OCI-LY7 (cell line): ENCODE results near the gene RNF145. TPM values are rescaled to one million over a fixed set of nuclear protein-coding genes. Genes with fewer than 3 reads are reported as not detected.

Experiments
- BruUV-seq: library from RNA; stranded (reverse); fragments of 400-500 nt; replicated peaks from 2 replicates; lab custom pipeline; 2021; lab: Mats Ljungman, UMichigan
- CTCF ChIA-PET: fragments of 300-600 bp; sonication (Branson Sonifier 250); formaldehyde crosslinking; loops from one replicate; lab custom pipeline; 2022; ENCODE audit warnings: antibody characterized with exemption; ENCODE audit not compliant: unreplicated experiment; lab: Charles Lee
- POLR2A ChIA-PET: fragments of 300-600 bp; sonication (Branson Sonifier 250); formaldehyde crosslinking; loops from one replicate; lab custom pipeline; 2022; ENCODE audit warnings: antibody characterized with exemption; lab: Charles Lee
- DNase-seq: peaks from one replicate; pipeline ENCODE4 v3.0.0-alpha.2; 2015; ENCODE audit warnings: low spot score
- H2AFZ ChIP-seq: fragments of 200-600 bp; sonication (generic), shearing (Covaris generic); 2 replicates; pipeline ENCODE4 v1.6.1; 2014; ENCODE audit warnings: mild to moderate bottlenecking, antibody characterized with exemption, low read length, moderate library complexity
- H3K27ac ChIP-seq: fragments of 200-600 bp; sonication (generic); 2 replicates; pipeline ENCODE4 v1.5.1; 2014; ENCODE audit warnings: mixed run types, low read depth, mild to moderate bottlenecking, moderate library complexity, low read length, inconsistent platforms; ENCODE audit not compliant: poor library complexity, severe bottlenecking
- H3K36me3 ChIP-seq: fragments of 200-600 bp; sonication (generic); 2 replicates; pipeline ENCODE4 v1.6.1; 2014; ENCODE audit warnings: mild to moderate bottlenecking, antibody characterized with exemption, low read length, moderate library complexity, mixed read lengths; ENCODE audit not compliant: insufficient read depth
- H3K4me1 ChIP-seq: fragments of 200-600 bp; sonication (generic); 2 replicates; pipeline ENCODE4 v1.5.1; 2014; ENCODE audit warnings: mild to moderate bottlenecking, low read length; ENCODE audit not compliant: insufficient read depth, poor library complexity, severe bottlenecking
- H3K4me2 ChIP-seq: fragments of 200-600 bp; sonication (generic); 2 replicates; pipeline ENCODE4 v1.6.1; 2014; ENCODE audit warnings: mild to moderate bottlenecking, low read length
- H3K4me3 ChIP-seq: fragments of 200-600 bp; sonication (generic); 2 replicates; pipeline ENCODE4 v1.5.1; 2014; ENCODE audit warnings: mild to moderate bottlenecking, low read depth, low read length; ENCODE audit not compliant: poor library complexity, severe bottlenecking
- H3K79me2 ChIP-seq: fragments of 200-600 bp; sonication (generic); 2 replicates; pipeline ENCODE4 v1.6.1; 2016; ENCODE audit warnings: low read depth, mild to moderate bottlenecking, low read length, moderate library complexity, mixed read lengths; ENCODE audit not compliant: insufficient read depth
- H3K9me2 ChIP-seq: fragments of 200-600 bp; sonication (generic); 2 replicates; pipeline ENCODE4 v1.6.1; 2016; ENCODE audit warnings: mild to moderate bottlenecking, low read length, mixed read lengths; ENCODE audit not compliant: insufficient read depth
- H3K9me3 ChIP-seq: fragments of 200-600 bp; sonication (generic); 2 replicates; pipeline ENCODE4 v1.6.1; 2014; ENCODE audit warnings: mild to moderate bottlenecking, mixed run types, low read length, mixed read lengths
- H4K20me1 ChIP-seq: fragments of 200-600 bp; sonication (generic); 2 replicates; pipeline ENCODE4 v1.6.1; 2014; ENCODE audit warnings: mild to moderate bottlenecking, antibody characterized with exemption, low read length, moderate library complexity, mixed read lengths; ENCODE audit not compliant: insufficient read depth
- EZH2phosphoT487 ChIP-seq: fragments of 200-600 bp; sonication (generic); IDR thresholded peaks from 2 replicates; pipeline ENCODE4 v1.6.1; 2018; ENCODE audit warnings: low read depth, borderline replicate concordance, mild to moderate bottlenecking, mixed run types, antibody characterized with exemption, low read length, moderate library complexity, mixed read lengths
- intact Hi-C: fragments of 100-400 bp; cut with micrococcal nuclease; formaldehyde crosslinking; loops from one replicate; pipeline ENCODE4 v1.10.0; 2022; ENCODE audit not compliant: unreplicated experiment
- total RNA-seq, 2 experiments: library from RNA; depleted of rRNA in 1 of 2; stranded (reverse); fragments of >200 nt in 1 of 2; shearing (Covaris generic) in 1 of 2; gene quantifications; 2 replicates each; pipeline ENCODE4 v1.2.3, GENCODE V29; 2014 to 2022
- TF ChIP-seq, protein P1 (sequence below): fragments of 200-600 bp; sonication (generic); conservative IDR thresholded peaks from 2 replicates; pipeline ENCODE4 v1.5.1; 2014; ENCODE audit warnings: mild to moderate bottlenecking, antibody characterized with exemption, low read length, moderate library complexity, mixed read lengths

Gene RNF145
- total RNA-seq, 2 experiments from 2014 or later = 18.6 to 34.9 TPM

DNA sequence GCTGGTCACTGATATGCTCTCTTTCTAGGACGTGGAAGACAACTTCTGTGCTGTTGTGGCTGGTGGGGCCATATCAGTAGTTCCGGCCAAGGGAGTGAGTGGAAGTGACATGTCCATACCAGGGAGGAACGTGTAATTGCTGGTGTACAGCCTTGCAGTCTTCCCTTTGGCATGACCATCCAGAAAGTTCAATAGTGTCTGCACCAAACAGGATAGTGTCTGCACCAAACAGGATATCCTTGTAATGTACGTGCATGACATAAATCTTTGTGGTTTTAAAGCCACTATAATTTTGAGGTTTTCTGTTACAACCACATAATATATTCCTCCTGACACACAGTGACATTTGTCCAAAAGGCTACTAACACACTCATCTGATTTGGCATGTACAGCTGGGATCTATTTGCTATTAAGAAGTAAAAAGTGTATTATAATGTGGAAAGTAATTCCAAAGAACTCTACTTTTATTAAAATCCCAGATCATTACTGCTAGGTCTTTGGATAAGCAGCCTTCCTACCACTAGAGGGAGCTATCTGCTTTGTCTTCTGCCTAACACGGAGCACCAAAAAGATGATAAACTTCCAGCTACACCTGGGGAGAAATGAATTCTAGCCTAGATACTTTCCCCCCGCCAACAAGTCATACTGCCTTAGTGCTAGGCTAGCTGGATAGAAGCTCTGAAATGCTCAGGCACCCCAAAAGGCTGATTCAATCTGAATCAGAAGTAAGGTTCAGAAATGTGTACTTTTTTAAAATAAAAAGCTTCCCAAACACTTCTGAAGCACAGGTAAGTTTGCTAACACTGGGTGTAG lies 52.7 kb downstream of the RNF145 start:
- ChIA-PET POLR2A (interaction anchor here (1.0 to 1.3 kb wide), 3 partner anchors 42 to 123 kb away, joined by 3 to 5 read pairs (median 3); no protein-coding TSS in a partner anchor), CTCF (interaction anchor here (0.5 to 1.1 kb wide), 5 partner anchors 52 to 830 kb away, joined by 3 to 4 read pairs (median 3); no protein-coding TSS in a partner anchor)
- no peak for TF ChIP-seq EZH2phosphoT487
- TF ChIP-seq, protein P1, sequence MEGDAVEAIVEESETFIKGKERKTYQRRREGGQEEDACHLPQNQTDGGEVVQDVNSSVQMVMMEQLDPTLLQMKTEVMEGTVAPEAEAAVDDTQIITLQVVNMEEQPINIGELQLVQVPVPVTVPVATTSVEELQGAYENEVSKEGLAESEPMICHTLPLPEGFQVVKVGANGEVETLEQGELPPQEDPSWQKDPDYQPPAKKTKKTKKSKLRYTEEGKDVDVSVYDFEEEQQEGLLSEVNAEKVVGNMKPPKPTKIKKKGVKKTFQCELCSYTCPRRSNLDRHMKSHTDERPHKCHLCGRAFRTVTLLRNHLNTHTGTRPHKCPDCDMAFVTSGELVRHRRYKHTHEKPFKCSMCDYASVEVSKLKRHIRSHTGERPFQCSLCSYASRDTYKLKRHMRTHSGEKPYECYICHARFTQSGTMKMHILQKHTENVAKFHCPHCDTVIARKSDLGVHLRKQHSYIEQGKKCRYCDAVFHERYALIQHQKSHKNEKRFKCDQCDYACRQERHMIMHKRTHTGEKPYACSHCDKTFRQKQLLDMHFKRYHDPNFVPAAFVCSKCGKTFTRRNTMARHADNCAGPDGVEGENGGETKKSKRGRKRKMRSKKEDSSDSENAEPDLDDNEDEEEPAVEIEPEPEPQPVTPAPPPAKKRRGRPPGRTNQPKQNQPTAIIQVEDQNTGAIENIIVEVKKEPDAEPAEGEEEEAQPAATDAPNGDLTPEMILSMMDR = peak; percentile 98
- H3K9me2 ChIP-seq = no peaks in the 10 kb centered on the region
- intact Hi-C loops = loop anchor here (1.0 to 5.0 kb wide), 4 partner anchors 52 to 811 kb away; partner anchors contain the start of genes RNF145 and UBLCP1
- no peak overlapping the region for H3K27ac ChIP-seq
- H4K20me1 ChIP-seq = 0 out of 2 replicates have a peak, but pooled peaks cover 4% of the 10 kb centered on the region
- peaks cover 66% of the 10 kb centered on the region for H3K36me3 ChIP-seq
- H3K4me1 ChIP-seq = peaks cover 20% of the 10 kb centered on the region
- H3K79me2 ChIP-seq = no peaks in the 10 kb centered on the region
- H3K9me3 ChIP-seq = no peaks in the 10 kb centered on the region
- H3K4me2 ChIP-seq = no peak overlapping the region; the same call in 1 of the 2 replicates
- peak; percentile 83 for DNase-seq
- H3K4me3 ChIP-seq = no peak overlapping the region
- BruUV-seq = no TSS peak
- H2AFZ ChIP-seq = no peak overlapping the region

- no peak overlapping the region for H2AFZ ChIP-seq
- TF ChIP-seq, protein P1 = no peak
- TF ChIP-seq EZH2phosphoT487 = no peak
- no peak overlapping the region for H3K27ac ChIP-seq
- no peaks in the 10 kb centered on the region for H3K9me2 ChIP-seq
- H4K20me1 ChIP-seq = 0 out of 2 replicates have a peak, but pooled peaks cover 4% of the 10 kb centered on the region
- H3K79me2 ChIP-seq = no peaks in the 10 kb centered on the region
- no peaks in the 10 kb centered on the region for H3K9me3 ChIP-seq
- peak; percentile 32 for DNase-seq
- BruUV-seq = no TSS peak
- intact Hi-C loops = loop anchor here (1.0 to 5.0 kb wide), 4 partner anchors 53 to 811 kb away; partner anchors contain the start of genes RNF145 and UBLCP1
- ChIA-PET POLR2A (interaction anchor here (1.1 kb wide), 1 partner anchor 51 kb away, joined by 3 read pairs; no protein-coding TSS in a partner anchor), CTCF (no interaction called here)
- peaks cover 59% of the 10 kb centered on the region for H3K36me3 ChIP-seq
- H3K4me1 ChIP-seq = peaks cover 20% of the 10 kb centered on the region
- no peak overlapping the region; the same call in 1 of the 2 replicates for H3K4me2 ChIP-seq
- H3K4me3 ChIP-seq = no peak overlapping the region
Measured at GRCh38 chr5:159155960-159156359, 53.4 kb downstream of the RNF145 start.
